K562 (cell line): ENCODE data around the gene HMCN2. TPM values are rescaled to one million over a fixed set of nuclear protein-coding genes. Genes with fewer than 3 reads are reported as not detected.

Experiments used
- ARHGAP35 ChIP-seq: fragments of 450-650 bp; IDR thresholded peaks from 2 replicates; pipeline ENCODE4 v1.6.1; 2018; ENCODE audit not compliant: partially characterized antibody
- CBX8 ChIP-seq: fragments of 200-600 bp; sonication (generic); IDR thresholded peaks from 2 replicates; pipeline ENCODE4 v1.6.1; 2012; ENCODE audit warnings: borderline replicate concordance, mixed run types, low read depth, mild to moderate bottlenecking, moderate library complexity, mixed read lengths, low read length, control low read depth, inconsistent platforms; ENCODE audit not compliant: poor library complexity, severe bottlenecking; ENCODE audit errors: extremely low read depth
- CHD4 ChIP-seq: fragments of 200-600 bp; sonication (generic); IDR thresholded peaks from 3 replicates; pipeline ENCODE4 v1.6.1; 2012; ENCODE audit warnings: low read depth, mild to moderate bottlenecking, mixed read lengths, low read length, inconsistent platforms; ENCODE audit not compliant: insufficient read depth, insufficient replicate concordance, poor library complexity, severe bottlenecking
- KDM2B ChIP-seq: fragments of 250-450 bp; sonication (Bioruptor Pico); IDR thresholded peaks from 2 replicates; pipeline ENCODE4 v1.8.0; 2021; ENCODE audit warnings: mild to moderate bottlenecking, moderate library complexity
- RAD51 ChIP-seq: fragments of 450-650 bp; IDR thresholded peaks from 2 replicates; pipeline ENCODE4 v1.7.1; 2016; ENCODE audit warnings: low read depth, mild to moderate bottlenecking, borderline replicate concordance
- RBM17 ChIP-seq: fragments of 200-400 bp; formaldehyde crosslinking; IDR thresholded peaks from 2 replicates; pipeline ENCODE4 v1.6.1; 2017; ENCODE audit warnings: low read depth, mild to moderate bottlenecking, low read length, borderline replicate concordance
- TCF7 ChIP-seq: sonication (generic); IDR thresholded peaks from 2 replicates; pipeline ENCODE4 v1.6.1; 2016; ENCODE audit warnings: antibody characterized with exemption, borderline replicate concordance
- polyA plus RNA-seq, 8 experiments: library from polyadenylated mRNA; depleted of rRNA in 4 of 8; stranded (reverse) in 5 of 8; unstranded in 3 of 8; fragments of >200 nt; fragmentation: Nextera tagmentation in 2 of 8; fragmentation: Illumina TruSeq in 1 of 8; extraction: Ambion mirVana in 2 of 8; extraction: Trizol in 1 of 8; gene quantifications; 2 replicates each; pipeline versions ENCODE4 v1.2.1 to v1.2.3, GENCODE V29; 2011 to 2014; ENCODE audit warnings: inconsistent platforms in 1 of 8, missing spikeins in 1 of 8
- total RNA-seq, 7 experiments: library from RNA; depleted of rRNA in 6 of 7; stranded (reverse); fragments of >200 nt in 6 of 7; fragmentation: Illumina TruSeq in 2 of 7; extraction: Trizol in 2 of 7; gene quantifications; 2 replicates each; pipeline versions ENCODE4 v1.2.1 to v1.2.3, GENCODE V29; 2011 to 2021; ENCODE audit warnings: low replicate concordance in 1 of 7
- TF ChIP-seq, protein P1 (sequence below): fragments of 450-650 bp; IDR thresholded peaks from 2 replicates; pipeline ENCODE4 v1.6.1; 2016; ENCODE audit warnings: low read depth
- TF ChIP-seq, protein P2 (sequence below): fragments of 250-450 bp; sonication (Bioruptor Pico); IDR thresholded peaks from 2 replicates; pipeline ENCODE4 v1.5.0; 2021; ENCODE audit warnings: mild to moderate bottlenecking, moderate library complexity

The HMCN2 gene
- total and polyA plus RNA-seq, 9 of the 15 experiments (the other 6 are each of a cell fraction or from before 2014, with no cell fraction given) = 0.01 TPM; not detected in 8

DNA sequence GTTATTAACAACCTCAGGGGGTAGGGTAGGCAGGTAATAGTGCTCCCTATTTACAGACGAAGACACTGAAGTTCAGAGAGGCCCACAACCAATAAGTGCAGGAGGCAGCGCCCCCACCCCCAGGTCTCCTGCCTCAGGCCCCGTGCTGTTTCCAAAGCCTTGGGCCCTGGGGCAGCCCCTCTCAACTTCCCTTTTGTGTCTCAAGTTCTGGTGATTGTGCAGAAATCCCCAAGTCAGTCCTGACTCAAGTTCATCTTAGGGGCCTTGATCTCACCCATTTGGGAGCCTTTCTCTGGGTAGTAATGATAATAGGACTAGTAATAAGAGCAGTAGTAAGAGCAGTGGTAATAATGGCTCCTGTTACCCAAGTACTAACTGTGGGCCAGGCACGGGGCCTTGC is 143.7 kb downstream of the HMCN2 start (continued):
- TF ChIP-seq, protein P1, sequence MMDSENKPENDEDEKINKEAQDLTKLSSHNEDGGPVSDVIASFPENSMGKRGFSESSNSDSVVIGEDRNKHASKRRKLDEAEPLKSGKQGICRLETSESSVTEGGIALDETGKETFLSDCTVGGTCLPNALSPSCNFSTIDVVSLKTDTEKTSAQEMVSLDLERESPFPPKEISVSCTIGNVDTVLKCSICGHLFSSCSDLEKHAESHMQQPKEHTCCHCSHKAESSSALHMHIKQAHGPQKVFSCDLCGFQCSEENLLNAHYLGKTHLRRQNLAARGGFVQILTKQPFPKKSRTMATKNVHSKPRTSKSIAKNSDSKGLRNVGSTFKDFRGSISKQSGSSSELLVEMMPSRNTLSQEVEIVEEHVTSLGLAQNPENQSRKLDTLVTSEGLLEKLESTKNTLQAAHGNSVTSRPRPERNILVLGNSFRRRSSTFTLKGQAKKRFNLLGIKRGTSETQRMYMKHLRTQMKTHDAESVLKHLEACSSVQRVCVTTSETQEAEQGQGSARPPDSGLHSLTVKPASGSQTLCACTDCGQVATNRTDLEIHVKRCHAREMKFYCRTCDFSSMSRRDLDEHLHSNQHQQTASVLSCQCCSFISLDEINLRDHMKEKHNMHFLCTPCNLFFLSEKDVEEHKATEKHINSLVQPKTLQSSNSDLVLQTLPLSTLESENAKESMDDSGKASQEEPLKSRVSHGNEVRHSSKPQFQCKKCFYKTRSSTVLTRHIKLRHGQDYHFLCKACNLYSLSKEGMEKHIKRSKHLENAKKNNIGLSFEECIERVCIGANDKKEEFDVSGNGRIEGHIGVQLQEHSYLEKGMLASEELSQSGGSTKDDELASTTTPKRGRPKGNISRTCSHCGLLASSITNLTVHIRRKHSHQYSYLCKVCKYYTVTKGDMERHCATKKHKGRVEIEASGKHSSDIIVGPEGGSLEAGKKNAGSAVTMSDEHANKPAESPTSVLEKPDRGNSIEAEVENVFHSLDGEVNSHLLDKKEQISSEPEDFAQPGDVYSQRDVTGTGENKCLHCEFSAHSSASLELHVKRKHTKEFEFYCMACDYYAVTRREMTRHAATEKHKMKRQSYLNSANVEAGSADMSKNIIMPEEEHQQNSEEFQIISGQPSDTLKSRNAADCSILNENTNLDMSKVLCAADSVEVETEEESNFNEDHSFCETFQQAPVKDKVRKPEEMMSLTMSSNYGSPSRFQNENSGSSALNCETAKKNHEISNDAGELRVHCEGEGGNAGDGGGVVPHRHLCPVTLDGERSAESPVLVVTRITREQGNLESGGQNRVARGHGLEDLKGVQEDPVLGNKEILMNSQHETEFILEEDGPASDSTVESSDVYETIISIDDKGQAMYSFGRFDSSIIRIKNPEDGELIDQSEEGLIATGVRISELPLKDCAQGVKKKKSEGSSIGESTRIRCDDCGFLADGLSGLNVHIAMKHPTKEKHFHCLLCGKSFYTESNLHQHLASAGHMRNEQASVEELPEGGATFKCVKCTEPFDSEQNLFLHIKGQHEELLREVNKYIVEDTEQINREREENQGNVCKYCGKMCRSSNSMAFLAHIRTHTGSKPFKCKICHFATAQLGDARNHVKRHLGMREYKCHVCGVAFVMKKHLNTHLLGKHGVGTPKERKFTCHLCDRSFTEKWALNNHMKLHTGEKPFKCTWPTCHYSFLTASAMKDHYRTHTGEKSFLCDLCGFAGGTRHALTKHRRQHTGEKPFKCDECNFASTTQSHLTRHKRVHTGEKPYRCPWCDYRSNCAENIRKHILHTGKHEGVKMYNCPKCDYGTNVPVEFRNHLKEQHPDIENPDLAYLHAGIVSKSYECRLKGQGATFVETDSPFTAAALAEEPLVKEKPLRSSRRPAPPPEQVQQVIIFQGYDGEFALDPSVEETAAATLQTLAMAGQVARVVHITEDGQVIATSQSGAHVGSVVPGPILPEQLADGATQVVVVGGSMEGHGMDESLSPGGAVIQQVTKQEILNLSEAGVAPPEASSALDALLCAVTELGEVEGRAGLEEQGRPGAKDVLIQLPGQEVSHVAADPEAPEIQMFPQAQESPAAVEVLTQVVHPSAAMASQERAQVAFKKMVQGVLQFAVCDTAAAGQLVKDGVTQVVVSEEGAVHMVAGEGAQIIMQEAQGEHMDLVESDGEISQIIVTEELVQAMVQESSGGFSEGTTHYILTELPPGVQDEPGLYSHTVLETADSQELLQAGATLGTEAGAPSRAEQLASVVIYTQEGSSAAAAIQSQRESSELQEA = no peak
- no peak for TF ChIP-seq ARHGAP35
- TF ChIP-seq CBX8 = no peak
- TF ChIP-seq TCF7 = no peak
- TF ChIP-seq CHD4 = no peak
- TF ChIP-seq RAD51 = no peak
- TF ChIP-seq, protein P2, sequence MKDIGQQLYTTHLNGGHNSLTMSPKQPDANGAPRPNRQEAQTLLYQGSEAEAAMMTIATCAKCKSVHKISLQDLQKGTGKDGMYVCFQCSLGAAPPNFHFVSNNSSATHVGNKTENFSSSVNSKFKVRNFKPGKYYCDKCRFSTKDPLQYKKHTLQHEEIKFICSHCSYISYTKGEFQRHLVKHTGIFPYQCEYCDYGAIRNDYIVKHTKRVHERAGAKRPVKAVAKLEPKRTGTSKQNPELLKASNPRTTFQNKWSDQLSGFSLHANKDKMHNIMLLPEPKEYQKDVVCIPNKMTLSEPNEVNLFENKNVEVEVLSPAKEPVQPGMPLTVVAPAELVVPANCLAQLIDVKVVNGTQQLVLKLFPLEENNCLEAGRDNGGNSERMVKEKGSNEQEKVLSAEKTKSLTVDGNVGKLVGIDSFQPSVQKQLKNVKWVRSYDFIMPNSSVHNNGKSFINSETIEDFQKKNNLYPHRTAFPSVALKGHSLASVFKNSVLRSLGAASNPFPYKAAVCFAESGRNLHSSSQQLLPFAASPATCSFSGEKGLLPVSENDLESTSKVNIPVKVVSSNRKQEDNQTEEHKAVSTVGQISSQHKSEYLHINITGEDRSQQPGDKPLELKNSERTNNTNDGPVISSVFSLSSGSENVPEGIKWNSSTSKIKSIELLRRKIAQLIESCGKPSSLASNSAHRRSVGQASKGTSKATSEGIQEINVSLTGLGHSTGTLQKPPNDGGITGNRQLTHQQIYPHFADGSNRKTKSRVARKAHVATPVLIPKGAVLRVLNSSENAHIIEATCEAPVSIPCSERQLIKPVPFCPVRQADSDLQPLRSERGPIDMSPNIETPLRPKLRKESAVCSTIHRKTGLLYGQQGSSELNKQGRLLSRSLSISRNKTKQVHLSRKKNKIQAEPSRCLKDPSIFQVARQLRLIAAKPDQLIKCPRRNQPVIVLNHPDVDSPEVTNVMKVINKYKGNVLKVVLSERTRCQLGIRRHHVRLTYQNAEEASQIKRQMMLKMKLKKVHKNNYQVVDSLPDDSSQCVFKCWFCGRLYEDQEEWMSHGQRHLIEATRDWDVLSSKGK (CRISPR knock-in tag) = no peak
- no peak for TF ChIP-seq KDM2B (CRISPR knock-in tag)
- no peak for TF ChIP-seq RBM17
